Measurements from ENCODE around the gene CNDP2. TPM values are rescaled to one million over a fixed set of nuclear protein-coding genes. Genes with fewer than 3 reads are reported as not detected.

Gene CNDP2
- total and polyA plus RNA-seq, 2 donors (not counting 1 experiment from before 2014, with no cell fraction given), result 121 to 182 TPM

DNA sequence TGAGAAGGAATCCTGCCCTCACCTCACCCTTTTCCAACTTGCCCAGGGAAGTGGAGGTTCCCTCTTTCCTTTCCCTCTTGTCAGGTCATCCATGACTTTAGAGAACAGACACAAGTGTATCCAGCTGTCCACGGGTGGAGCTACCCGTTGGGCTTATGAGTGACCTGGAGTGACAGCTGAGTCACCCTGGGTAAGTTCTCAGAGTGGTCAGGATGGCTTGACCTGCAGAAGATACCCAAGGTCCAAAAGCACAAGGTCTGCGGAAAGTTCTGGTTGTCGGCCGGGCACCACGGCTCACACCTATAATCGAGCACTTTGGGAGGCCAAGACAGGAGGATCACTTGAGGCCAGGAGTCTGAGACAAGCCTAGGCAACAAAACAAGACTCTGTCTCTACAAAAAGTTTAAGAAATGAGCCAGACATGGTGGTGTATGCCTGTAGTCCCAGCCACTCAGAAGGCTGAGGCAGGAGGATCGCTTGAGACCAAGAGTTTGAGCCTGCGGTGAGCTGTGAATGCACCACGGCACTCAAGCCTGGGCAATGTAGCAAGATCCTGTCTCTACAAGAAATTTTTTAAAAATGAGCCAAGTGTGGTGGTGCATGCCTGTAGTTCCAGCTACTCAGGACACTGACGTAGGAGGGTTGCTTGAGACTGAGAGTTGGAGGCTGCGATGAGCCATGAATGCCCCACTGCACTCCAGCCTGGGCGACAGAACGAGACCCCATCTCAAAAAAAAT, 24.1 kb downstream of the CNDP2 start:
- Histone ChIP-seq H3K27ac (ENCODE audit: low read length in 2 of 2) (no peak overlapping the region), H3K4me3 (ENCODE audit: control extremely low read depth in 1 of 5, extremely low read depth in 1 of 5, insufficient read depth in 1 of 5, low read depth in 2 of 5, low read length in 4 of 5) (no peak overlapping the region), H2AFZ (ENCODE audit: insufficient read depth, low read depth, low read length, poor library complexity, severe bottlenecking) (no peak overlapping the region), H3K79me2 (ENCODE audit: control insufficient read depth, insufficient read depth, low read length) (peaks cover 2% of the 10 kb centered on the region), H3K4me2 (replicated peaks; ENCODE audit: low read depth, low read length, poor library complexity, severe bottlenecking) (no peak overlapping the region), H3K9me3 (ENCODE audit: control extremely low read depth in 1 of 3, control insufficient read depth in 2 of 3, insufficient read depth in 1 of 3, low read length in 2 of 3) (no peaks in the 10 kb centered on the region), H4K20me1 (ENCODE audit: control insufficient read depth, insufficient read depth, low read length, poor library complexity, severe bottlenecking) (peaks cover 15% of the 10 kb centered on the region), H3K27me3 (replicated peaks in 1 of 4; ENCODE audit: control extremely low read depth in 1 of 4, control insufficient read depth in 3 of 4, insufficient read depth in 4 of 4, low read length in 3 of 4) (no peaks in the 10 kb centered on the region), H3K4me1 (ENCODE audit: control insufficient read depth in 2 of 2, insufficient read depth in 2 of 2, low read length in 2 of 2) (no peaks in the 10 kb centered on the region), H3K9ac (ENCODE audit: low read length) (no peak overlapping the region), H3K36me3 (replicated peaks in 1 of 2; ENCODE audit: control extremely low read depth in 1 of 2, control insufficient read depth in 1 of 2, extremely low read depth in 1 of 2, insufficient read depth in 2 of 2, low read length in 1 of 2) (peaks cover 1 to 70% of the 10 kb centered on the region in 2 experiments)
- POLR2A ChIA-PET, result no interaction called here
- CTCF ChIA-PET, result no interaction called here
- no peak for TF ChIP-seq CTCF (IDR thresholded peaks at IDR 0.05)
- TF ChIP-seq EZH2 (IDR thresholded peaks at IDR 0.05; ENCODE audit: borderline replicate concordance, insufficient read depth, low read depth, low read length, poor library complexity, severe bottlenecking), result no peak
- no peak for DNase-seq
- Mint-ChIP-seq H3K27me3 (no peaks in the 10 kb centered on the region), H3K4me3 (no peak overlapping the region), H3K27ac (no peak overlapping the region), H3K9me3 (ENCODE audit: insufficient read depth) (no peaks in the 10 kb centered on the region), H3K4me1 (no peaks in the 10 kb centered on the region)
- 90% methylated on average over 12 of the region's 14 CpGs for WGBS (ENCODE audit: insufficient coverage)
- intact Hi-C loops (cut with micrococcal nuclease), result no loop called here
- ATAC-seq (ENCODE audit: low read depth), result no peak

GRCh38 chr18:74521068-74521725, 25.0 kb downstream of the CNDP2 start:
- no peak for DNase-seq
- no peaks in the 10 kb centered on the region for H3K4me1 Mint-ChIP-seq
- Histone ChIP-seq H4K20me1 (ENCODE audit: control insufficient read depth, insufficient read depth, low read length, poor library complexity, severe bottlenecking) (peaks cover 6% of the 10 kb centered on the region), H3K4me2 (replicated peaks; ENCODE audit: low read depth, low read length, poor library complexity, severe bottlenecking) (no peak overlapping the region), H3K36me3 (replicated peaks in 1 of 2; ENCODE audit: control extremely low read depth in 1 of 2, control insufficient read depth in 1 of 2, extremely low read depth in 1 of 2, insufficient read depth in 2 of 2, low read length in 1 of 2) (peaks cover 1 to 60% of the 10 kb centered on the region in 2 experiments), H3K27ac (ENCODE audit: low read length in 2 of 2) (no peak overlapping the region), H2AFZ (ENCODE audit: insufficient read depth, low read depth, low read length, poor library complexity, severe bottlenecking) (no peak overlapping the region), H3K27me3 (replicated peaks in 1 of 4; ENCODE audit: control extremely low read depth in 1 of 4, control insufficient read depth in 3 of 4, insufficient read depth in 4 of 4, low read length in 3 of 4) (no peaks in the 10 kb centered on the region), H3K4me3 (ENCODE audit: control extremely low read depth in 1 of 5, extremely low read depth in 1 of 5, insufficient read depth in 1 of 5, low read depth in 2 of 5, low read length in 4 of 5) (no peak overlapping the region), H3K4me1 (ENCODE audit: control insufficient read depth in 2 of 2, insufficient read depth in 2 of 2, low read length in 2 of 2) (no peaks in the 10 kb centered on the region), H3K79me2 (ENCODE audit: control insufficient read depth, insufficient read depth, low read length) (no peaks in the 10 kb centered on the region), H3K9me3 (ENCODE audit: control extremely low read depth in 1 of 3, control insufficient read depth in 2 of 3, insufficient read depth in 1 of 3, low read length in 2 of 3) (no peaks in the 10 kb centered on the region), H3K9ac (ENCODE audit: low read length) (no peak overlapping the region)
- intact Hi-C loops (cut with micrococcal nuclease), result no loop called here
- POLR2A ChIA-PET, result no interaction called here
- 95% methylated on average over 4 of the region's 15 CpGs for WGBS (ENCODE audit: insufficient coverage)
- H3K27ac Mint-ChIP-seq, result no peak overlapping the region
- no peak for TF ChIP-seq EZH2 (IDR thresholded peaks at IDR 0.05; ENCODE audit: borderline replicate concordance, insufficient read depth, low read depth, low read length, poor library complexity, severe bottlenecking)
- no peak for TF ChIP-seq CTCF (IDR thresholded peaks at IDR 0.05)
- no peak for ATAC-seq (ENCODE audit: low read depth)
- H3K4me3 Mint-ChIP-seq, result no peak overlapping the region
- H3K9me3 Mint-ChIP-seq (ENCODE audit: insufficient read depth), result no peaks in the 10 kb centered on the region
- H3K27me3 Mint-ChIP-seq, result no peaks in the 10 kb centered on the region
- CTCF ChIA-PET, result interaction anchor here (0.9 kb wide), 1 partner anchor 168 kb away, joined by 3 read pairs; no protein-coding TSS in a partner anchor

Data from B cell (primary cell).